Posterior cingulate gyrus (tissue), 11 donors: ENCODE results near the gene PTGER2.

Source experiments
- DNase-seq, 10 donors: peaks; one replicate each; pipeline versions ENCODE4 v3.0.0 to v3.0.0-alpha.2; 2020 to 2021; ENCODE audit warnings: mixed read lengths in 3 of 10
- intact Hi-C: fragments of 100-400 bp; cut with DNase I; formaldehyde crosslinking; loops from one replicate; pipeline ENCODE4 v1.15.1; 2023

Gene PTGER2

GRCh38 chr14:52304248-52304904 lies 9.7 kb upstream of the PTGER2 start:
- no peak for DNase-seq
- intact Hi-C loops, result no loop called here

GRCh38 chr14:52305014-52305413 lies 9.1 kb upstream of the PTGER2 start:
- no peak for DNase-seq
- intact Hi-C loops, result no loop called here

- no peak for DNase-seq
- intact Hi-C loops, result no loop called here
Observed at GRCh38 chr14:52307376-52307775, 6.7 kb upstream of the PTGER2 start.

GRCh38 chr14:52307905-52308304 lies 6.2 kb upstream of the PTGER2 start:
- intact Hi-C loops, result no loop called here
- DNase-seq, result no peak

- no peak for DNase-seq
- intact Hi-C loops, result no loop called here
Observed at GRCh38 chr14:52310541-52310940, 3.6 kb upstream of the PTGER2 start.

GRCh38 chr14:52312931-52313355 lies 1.2 kb upstream of the PTGER2 start:
- no peak for DNase-seq
- intact Hi-C loops, result no loop called here

GRCh38 chr14:52313462-52313861 lies 650 bp upstream of the PTGER2 start:
- DNase-seq, result no peak
- intact Hi-C loops, result no loop called here

GRCh38 chr14:52314595-52315354 lies 663 bp downstream of the PTGER2 start:
- peak in 7 of 10 donors; percentile 6 to 87 (median 12) for DNase-seq
- intact Hi-C loops, result no loop called here

GRCh38 chr14:52315355-52315718 lies 1.2 kb downstream of the PTGER2 start:
- intact Hi-C loops, result no loop called here
- DNase-seq, result no peak

- intact Hi-C loops, result no loop called here
- no peak for DNase-seq
Observed at GRCh38 chr14:52318062-52318461, 4.0 kb downstream of the PTGER2 start.

GRCh38 chr14:52318826-52319645 lies 4.9 kb downstream of the PTGER2 start:
- no peak for DNase-seq
- intact Hi-C loops, result no loop called here

GRCh38 chr14:52319919-52320318 lies 5.8 kb downstream of the PTGER2 start:
- DNase-seq, result no peak
- intact Hi-C loops, result no loop called here

- DNase-seq, result no peak
- intact Hi-C loops, result no loop called here
Observed at GRCh38 chr14:52325126-52325525, 11.0 kb downstream of the PTGER2 start.

- DNase-seq, result no peak
- intact Hi-C loops, result no loop called here
Observed at GRCh38 chr14:52325630-52326029, 11.5 kb downstream of the PTGER2 start.

GRCh38 chr14:52327374-52328226 lies 13.5 kb downstream of the PTGER2 start:
- DNase-seq, result no peak
- intact Hi-C loops, result no loop called here

- intact Hi-C loops, result no loop called here
- DNase-seq, result no peak
Observed at GRCh38 chr14:52328276-52328675, 14.2 kb downstream of the PTGER2 start.

GRCh38 chr14:52329678-52330369 lies 15.7 kb downstream of the PTGER2 start:
- intact Hi-C loops, result no loop called here
- no peak for DNase-seq

- intact Hi-C loops, result no loop called here
- DNase-seq, result no peak
Observed at GRCh38 chr14:52332269-52332668, 18.2 kb downstream of the PTGER2 start.

- DNase-seq, result no peak
- intact Hi-C loops, result no loop called here
Observed at GRCh38 chr14:52333108-52333507, 19.0 kb downstream of the PTGER2 start.
